GM10266 (cell line): ENCODE results near the gene FBXO46.
"Not testable (repeated sequence)": the region's sequence is repeated elsewhere in the genome, so short reads cannot be mapped to it uniquely, and the experiment has no call there.

Source experiments
- DNase-seq: peaks from one replicate; pipeline ENCODE4 v3.0.0; 2012; ENCODE audit errors: extremely low spot score
- TF ChIP-seq, protein P1 (sequence below): IDR thresholded peaks from 2 replicates; pipeline ENCODE4 v1.5.1; 2012; ENCODE audit warnings: mild to moderate bottlenecking, low read depth; ENCODE audit not compliant: control insufficient read depth, insufficient read depth; ENCODE audit errors: missing control alignments

FBXO46 gene

DNA sequence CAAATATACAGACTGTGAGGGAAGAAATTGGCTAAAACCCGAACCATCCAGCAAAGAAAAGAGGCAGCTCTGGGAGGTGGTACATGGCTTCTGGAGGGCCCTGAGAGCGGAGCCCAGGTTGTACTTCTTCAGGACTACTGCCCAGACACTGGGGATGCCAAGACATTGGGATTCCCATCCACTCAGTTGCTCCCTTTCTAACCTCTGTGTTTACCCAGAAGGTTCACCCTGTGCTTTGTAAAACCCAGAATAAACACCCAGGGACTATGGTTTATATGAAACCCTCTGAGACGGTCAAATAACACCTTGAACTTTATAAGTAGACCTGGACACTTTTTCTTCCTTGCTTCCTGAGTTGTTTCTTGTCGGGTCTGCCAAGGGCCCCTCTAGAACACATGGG lies 12.3 kb upstream of the FBXO46 start:
- DNase-seq = no peak
- TF ChIP-seq, protein P1, sequence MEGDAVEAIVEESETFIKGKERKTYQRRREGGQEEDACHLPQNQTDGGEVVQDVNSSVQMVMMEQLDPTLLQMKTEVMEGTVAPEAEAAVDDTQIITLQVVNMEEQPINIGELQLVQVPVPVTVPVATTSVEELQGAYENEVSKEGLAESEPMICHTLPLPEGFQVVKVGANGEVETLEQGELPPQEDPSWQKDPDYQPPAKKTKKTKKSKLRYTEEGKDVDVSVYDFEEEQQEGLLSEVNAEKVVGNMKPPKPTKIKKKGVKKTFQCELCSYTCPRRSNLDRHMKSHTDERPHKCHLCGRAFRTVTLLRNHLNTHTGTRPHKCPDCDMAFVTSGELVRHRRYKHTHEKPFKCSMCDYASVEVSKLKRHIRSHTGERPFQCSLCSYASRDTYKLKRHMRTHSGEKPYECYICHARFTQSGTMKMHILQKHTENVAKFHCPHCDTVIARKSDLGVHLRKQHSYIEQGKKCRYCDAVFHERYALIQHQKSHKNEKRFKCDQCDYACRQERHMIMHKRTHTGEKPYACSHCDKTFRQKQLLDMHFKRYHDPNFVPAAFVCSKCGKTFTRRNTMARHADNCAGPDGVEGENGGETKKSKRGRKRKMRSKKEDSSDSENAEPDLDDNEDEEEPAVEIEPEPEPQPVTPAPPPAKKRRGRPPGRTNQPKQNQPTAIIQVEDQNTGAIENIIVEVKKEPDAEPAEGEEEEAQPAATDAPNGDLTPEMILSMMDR = no peak

DNA sequence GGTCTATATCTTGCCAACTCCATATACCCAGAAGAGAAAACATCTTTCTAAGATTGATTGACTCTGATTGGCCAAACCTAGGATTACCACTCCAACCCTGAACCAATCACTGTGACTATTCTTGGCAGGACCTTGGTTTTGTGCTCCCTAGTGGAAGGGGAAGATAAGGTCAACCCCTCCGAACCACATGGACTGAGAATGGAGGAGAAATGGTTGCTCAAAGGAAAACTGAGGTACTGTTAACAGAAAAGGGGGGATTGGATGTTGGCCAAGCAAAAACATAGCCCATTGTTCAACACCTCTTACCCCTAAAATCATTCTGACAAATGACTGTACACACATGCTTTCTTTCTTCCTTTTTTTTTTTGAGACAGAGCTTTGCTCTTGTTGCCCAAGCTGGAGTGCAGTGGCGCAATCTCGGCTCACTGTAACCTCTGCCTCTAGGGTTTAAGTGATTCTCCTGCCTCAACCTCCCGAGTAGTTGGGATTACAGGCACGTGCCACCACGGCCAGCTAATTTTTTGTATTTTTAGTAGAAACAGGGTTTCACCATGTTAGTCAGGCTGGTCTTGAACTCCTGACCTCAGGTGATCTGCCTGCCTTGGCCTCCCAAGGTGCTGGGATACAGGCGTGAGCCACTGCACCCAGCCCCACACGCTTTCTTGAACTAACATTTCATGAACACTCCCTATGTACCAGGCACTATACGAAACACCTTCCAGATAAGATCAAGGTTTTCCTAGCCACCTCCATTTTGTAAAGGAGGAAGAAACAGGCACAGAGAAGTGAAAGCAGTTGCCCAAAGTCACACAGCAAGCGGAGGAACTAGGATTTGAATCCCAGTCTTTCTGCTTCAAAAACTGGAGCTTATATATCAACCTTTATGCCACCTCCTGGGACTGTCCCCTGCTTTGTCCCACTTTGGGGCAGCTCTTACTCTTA lies 9.1 kb upstream of the FBXO46 start:
- no peak for DNase-seq

DNA sequence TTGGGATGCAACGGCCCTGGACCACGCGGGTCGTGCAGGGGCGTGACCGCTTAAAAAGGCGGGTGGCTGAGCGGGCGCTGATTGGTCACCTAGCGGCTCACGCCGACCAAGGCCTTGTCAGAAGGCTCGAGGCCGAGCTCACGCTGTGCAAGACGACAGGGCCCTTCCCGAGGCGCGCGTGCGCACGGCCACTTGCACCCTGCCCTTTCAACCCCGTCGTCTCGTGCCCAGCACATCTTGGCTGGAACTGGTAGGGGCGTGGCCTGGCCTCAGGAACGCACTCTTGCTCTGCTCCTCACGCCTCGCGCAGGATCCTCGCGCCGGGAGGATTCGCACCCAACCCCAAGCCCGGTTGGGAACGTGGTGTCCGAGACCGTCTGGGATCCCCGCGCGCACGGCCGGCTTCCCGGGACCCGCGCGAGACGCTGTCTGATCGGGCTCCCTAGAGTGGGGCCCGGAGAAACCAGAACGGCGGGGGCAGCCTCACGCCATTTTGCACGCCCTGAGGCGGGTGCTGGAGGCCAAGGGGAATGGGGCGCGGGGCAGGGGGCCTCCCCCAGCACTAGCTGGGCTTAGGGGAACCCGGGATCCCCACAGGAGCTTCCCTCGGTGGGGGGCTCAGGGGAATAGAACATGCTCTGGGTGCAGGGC lies 2.6 kb upstream of the FBXO46 start, which contains the start of gene MEIOSIN:
Gene MEIOSIN, plus strand, starts transcription at position 280 of the 651 bp plus-strand sequence. CDS start 1,938 bp downstream, outside the sequence.
- TF ChIP-seq, protein P1 = no peak
- DNase-seq = no peak

More for the DNA sequence above, 9.1 kb upstream of the FBXO46 start:
- TF ChIP-seq, protein P1 = no peak

DNA sequence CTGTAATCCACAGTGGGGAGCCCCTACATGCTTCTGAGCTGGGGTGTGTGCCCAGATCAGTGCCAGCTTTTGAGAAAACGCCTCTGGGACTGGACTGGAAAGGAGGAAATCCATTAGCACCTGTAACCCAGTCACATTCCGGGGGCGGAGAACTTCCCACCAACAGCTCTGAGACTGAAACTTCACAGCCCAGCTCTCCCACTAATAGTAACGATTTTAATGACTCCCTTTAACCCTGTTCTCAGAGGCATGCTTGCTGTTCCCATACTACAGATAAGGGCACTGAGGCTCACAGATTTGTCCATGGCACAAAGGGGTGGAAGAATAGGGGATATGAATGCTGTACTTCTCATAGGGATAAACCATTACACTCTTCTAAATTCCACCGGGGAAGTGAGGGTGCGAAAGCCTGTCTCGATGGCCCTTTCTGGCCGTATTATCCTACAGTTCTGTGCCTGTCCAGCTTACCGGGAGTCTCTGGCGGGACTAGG lies 851 bp downstream of the FBXO46 start:
- DNase-seq = peak; percentile 66
- TF ChIP-seq, protein P1 = no peak

DNA sequence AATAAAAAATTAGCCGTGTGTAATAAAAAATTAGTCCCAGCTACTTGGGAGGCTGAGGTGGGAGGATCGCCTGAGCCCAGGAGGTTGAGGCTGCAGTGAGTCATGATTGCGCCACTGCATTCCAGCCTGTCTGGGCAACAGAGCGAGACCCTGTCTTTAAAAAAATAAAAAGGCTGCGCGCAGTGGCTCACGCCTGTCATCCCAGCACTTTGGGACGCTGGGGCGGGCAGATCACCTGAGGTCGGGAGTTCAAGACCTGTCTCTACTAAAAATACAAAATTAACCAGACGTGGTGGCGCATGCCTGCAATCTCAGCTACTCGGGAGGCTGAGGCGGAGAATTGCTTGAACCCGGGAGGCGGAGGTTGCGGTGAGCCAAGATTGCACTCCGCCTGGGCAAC lies 2.0 kb downstream of the FBXO46 start:
- not testable (repeated sequence) for DNase-seq

DNA sequence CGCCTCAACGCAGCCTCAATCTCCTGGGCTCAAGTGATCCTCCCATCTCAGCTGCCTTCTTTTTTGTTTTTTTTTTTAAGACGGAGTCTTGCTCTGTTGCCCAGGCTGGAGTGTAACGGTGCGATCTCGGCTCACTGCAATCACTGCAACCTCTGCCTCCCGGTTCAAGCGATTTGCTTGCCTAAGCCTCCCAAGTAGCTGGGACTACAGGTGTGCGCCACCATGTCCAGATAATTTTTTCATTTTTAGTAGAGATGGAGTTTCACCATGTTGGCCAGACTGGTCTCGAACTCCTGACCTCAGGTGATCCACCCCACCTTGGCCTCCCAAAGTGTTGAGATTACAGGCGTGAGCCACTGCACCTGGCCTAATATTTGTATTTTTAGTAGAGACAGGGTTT lies 10.6 kb downstream of the FBXO46 start:
- not testable (repeated sequence) for DNase-seq

DNA sequence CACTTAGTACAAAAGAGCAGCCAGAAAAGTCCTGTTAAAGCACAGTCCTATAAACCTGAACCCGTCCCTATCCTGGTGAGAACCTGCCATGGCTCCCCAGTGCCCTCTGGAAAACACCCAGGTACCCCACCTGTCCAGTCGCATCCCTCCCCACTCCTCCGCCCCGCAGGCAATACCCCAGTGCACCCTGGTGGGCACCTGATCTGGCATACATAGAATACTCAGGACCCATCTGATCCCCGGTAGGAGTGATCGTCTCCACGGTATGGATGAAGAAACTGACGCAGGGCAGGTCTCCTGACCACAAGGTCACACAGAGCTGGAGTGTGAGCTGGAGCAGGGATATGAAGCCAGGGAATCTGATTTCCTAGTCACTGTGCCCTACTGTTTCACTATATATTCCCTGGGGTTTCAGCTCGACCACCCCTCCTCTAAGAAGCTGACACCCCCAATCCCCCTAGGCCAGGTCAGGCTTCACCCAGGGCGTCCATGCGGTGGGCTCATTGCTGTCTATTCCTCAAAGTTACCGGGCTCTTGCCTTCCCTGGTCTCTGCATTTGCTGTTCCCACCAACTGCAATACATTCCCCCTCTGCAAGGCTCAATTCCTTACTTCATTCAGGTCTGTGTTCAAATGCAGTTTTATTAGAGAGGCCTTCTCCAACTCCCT lies 12.6 kb downstream of the FBXO46 start:
- TF ChIP-seq, protein P1 = no peak
- DNase-seq = no peak
